SU-DHL-6 (cell line): ENCODE results near the gene SNX1.

Experiments
- EZH2phosphoT487 ChIP-seq: fragments of 200-600 bp; sonication (generic), shearing (Covaris generic); conservative IDR thresholded peaks from 2 replicates; pipeline ENCODE4 v1.6.1; 2018; ENCODE audit warnings: mild to moderate bottlenecking, antibody characterized with exemption, low read length, moderate library complexity, mixed read lengths
- TF ChIP-seq, protein P1 (sequence below): fragments of 200-600 bp; sonication (generic); IDR thresholded peaks from one replicate; pipeline ENCODE4 v1.5.1; 2017; ENCODE audit warnings: antibody characterized with exemption, mild to moderate bottlenecking, low read length, moderate library complexity; ENCODE audit not compliant: insufficient read depth, poor library complexity, severe bottlenecking

DNA sequence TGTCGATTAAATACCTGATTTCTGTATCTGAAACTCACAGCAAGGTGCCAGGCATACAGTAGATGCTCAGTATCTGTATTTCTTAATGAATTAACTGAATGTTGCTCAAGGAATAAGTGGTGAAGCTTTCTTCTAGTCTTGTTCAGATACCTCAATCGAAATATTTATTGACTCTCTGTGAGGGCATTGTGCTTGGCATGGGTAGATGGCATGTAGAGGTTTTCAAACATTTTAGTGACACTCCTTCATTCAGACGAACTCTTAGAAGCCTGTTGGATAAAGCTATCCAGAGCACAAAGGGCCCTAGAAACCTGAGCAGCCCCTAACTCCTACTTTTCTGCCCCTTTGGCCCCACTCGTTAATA lies 369 bp upstream of the SNX1 start:
- TF ChIP-seq, protein P1, sequence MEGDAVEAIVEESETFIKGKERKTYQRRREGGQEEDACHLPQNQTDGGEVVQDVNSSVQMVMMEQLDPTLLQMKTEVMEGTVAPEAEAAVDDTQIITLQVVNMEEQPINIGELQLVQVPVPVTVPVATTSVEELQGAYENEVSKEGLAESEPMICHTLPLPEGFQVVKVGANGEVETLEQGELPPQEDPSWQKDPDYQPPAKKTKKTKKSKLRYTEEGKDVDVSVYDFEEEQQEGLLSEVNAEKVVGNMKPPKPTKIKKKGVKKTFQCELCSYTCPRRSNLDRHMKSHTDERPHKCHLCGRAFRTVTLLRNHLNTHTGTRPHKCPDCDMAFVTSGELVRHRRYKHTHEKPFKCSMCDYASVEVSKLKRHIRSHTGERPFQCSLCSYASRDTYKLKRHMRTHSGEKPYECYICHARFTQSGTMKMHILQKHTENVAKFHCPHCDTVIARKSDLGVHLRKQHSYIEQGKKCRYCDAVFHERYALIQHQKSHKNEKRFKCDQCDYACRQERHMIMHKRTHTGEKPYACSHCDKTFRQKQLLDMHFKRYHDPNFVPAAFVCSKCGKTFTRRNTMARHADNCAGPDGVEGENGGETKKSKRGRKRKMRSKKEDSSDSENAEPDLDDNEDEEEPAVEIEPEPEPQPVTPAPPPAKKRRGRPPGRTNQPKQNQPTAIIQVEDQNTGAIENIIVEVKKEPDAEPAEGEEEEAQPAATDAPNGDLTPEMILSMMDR = no peak
- no peak for TF ChIP-seq EZH2phosphoT487
